Fibroblast of lung (primary cell): ENCODE measurements around the gene BTBD2. TPM values are rescaled to one million over a fixed set of nuclear protein-coding genes. Genes with fewer than 3 reads are reported as not detected.

ENCODE experiments used
- DNase-seq, 2 donors: peaks; one replicate each; pipeline versions ENCODE4 v3.0.0 to v3.0.0-alpha.2; 2010; ENCODE audit warnings: low read depth in 2 of 2
- H2AFZ ChIP-seq: 2 replicates; pipeline ENCODE4 v1.5.1; 2012; ENCODE audit warnings: low read length, control low read depth, inconsistent platforms
- H3K27ac ChIP-seq: 2 replicates; pipeline ENCODE4 v1.5.1; 2011; ENCODE audit warnings: low read length, control low read depth; ENCODE audit not compliant: insufficient read depth
- H3K27me3 ChIP-seq: 2 replicates; pipeline ENCODE4 v1.5.1; 2011; ENCODE audit warnings: mild to moderate bottlenecking, low read length; ENCODE audit not compliant: control insufficient read depth, insufficient read depth
- H3K36me3 ChIP-seq: 2 replicates; pipeline ENCODE4 v1.5.1; 2011; ENCODE audit warnings: low read length; ENCODE audit not compliant: control insufficient read depth, insufficient read depth
- H3K4me1 ChIP-seq: 2 replicates; pipeline ENCODE4 v1.5.1; 2011; ENCODE audit warnings: low read length; ENCODE audit not compliant: control insufficient read depth, insufficient read depth; ENCODE audit errors: extremely low read depth
- H3K4me2 ChIP-seq: 2 replicates; pipeline ENCODE4 v1.5.1; 2011; ENCODE audit warnings: low read length, control low read depth; ENCODE audit not compliant: insufficient read depth; ENCODE audit errors: extremely low read depth
- H3K4me3 ChIP-seq, 4 experiments: fragments of 200-600 bp in 1 of 4; sonication (generic) in 1 of 4; replicated peaks in 1 of 4; 2 replicates each; pipeline ENCODE4 v1.5.1; 2011 to 2016; ENCODE audit warnings: low read length in 4 of 4, low read depth in 3 of 4, mild to moderate bottlenecking in 3 of 4, control low read depth in 2 of 4, inconsistent platforms in 1 of 4, mixed read lengths in 1 of 4; ENCODE audit not compliant: insufficient read depth in 1 of 4; ENCODE audit errors: control extremely low read depth in 1 of 4
- H3K79me2 ChIP-seq: 2 replicates; pipeline ENCODE4 v1.5.1; 2012; ENCODE audit warnings: mild to moderate bottlenecking, low read length, inconsistent platforms; ENCODE audit not compliant: control insufficient read depth, insufficient read depth
- H3K9ac ChIP-seq: 2 replicates; pipeline ENCODE4 v1.5.1; 2011; ENCODE audit warnings: mild to moderate bottlenecking, low read length, control low read depth; ENCODE audit not compliant: insufficient read depth
- H3K9me3 ChIP-seq: 2 replicates; pipeline ENCODE4 v1.5.1; 2012; ENCODE audit warnings: low read depth, low read length; ENCODE audit not compliant: control insufficient read depth, insufficient read depth
- H4K20me1 ChIP-seq: 2 replicates; pipeline ENCODE4 v1.5.1; 2011; ENCODE audit warnings: low read length; ENCODE audit not compliant: control insufficient read depth, insufficient read depth; ENCODE audit errors: extremely low read depth
- CTCF ChIP-seq, 2 donors: IDR thresholded peaks in 1 of 2; conservative IDR thresholded peaks in 1 of 2; 1 replicate in 1 of 2; 2 replicates in 1 of 2; pipeline ENCODE4 v1.5.1; 2011 to 2012; ENCODE audit warnings: low read length in 2 of 2, control low read depth in 1 of 2, inconsistent platforms in 1 of 2, low read depth in 1 of 2, mild to moderate bottlenecking in 1 of 2
- EZH2 ChIP-seq: IDR thresholded peaks from 2 replicates; pipeline ENCODE4 v1.5.1; 2012; ENCODE audit warnings: low read length, control low read depth, mild to moderate bottlenecking; ENCODE audit errors: missing control alignments
- polyA plus RNA-seq, 2 donors: library from polyadenylated mRNA; depleted of rRNA in 1 of 2; stranded (reverse) in 1 of 2; unstranded in 1 of 2; fragments of >200 nt; gene quantifications; 2 replicates each; pipeline ENCODE4 v1.2.1, GENCODE V29; 2011 to 2012; ENCODE audit warnings: missing spikeins in 1 of 2
- total RNA-seq: library from RNA; depleted of rRNA; stranded (reverse); fragments of >200 nt; gene quantifications from 2 replicates; pipeline ENCODE4 v1.2.1, GENCODE V29; 2014

The BTBD2 gene
- total and polyA plus RNA-seq, 2 donors (not counting 1 experiment from before 2014, with no cell fraction given), result 14.0 to 70.2 TPM

- H3K9me3 ChIP-seq, result no peaks in the 10 kb centered on the region
- H4K20me1 ChIP-seq, result no peaks in the 10 kb centered on the region
- no peak for DNase-seq
- H3K27ac ChIP-seq, result no peak overlapping the region
- no peaks in the 10 kb centered on the region for H3K79me2 ChIP-seq
- H2AFZ ChIP-seq, result no peak overlapping the region
- H3K4me3 ChIP-seq, result no peak overlapping the region
- H3K4me1 ChIP-seq, result peaks cover 9% of the 10 kb centered on the region
- no peak overlapping the region for H3K9ac ChIP-seq
- no peak overlapping the region for H3K4me2 ChIP-seq
- peaks cover 30% of the 10 kb centered on the region for H3K36me3 ChIP-seq
- no peaks in the 10 kb centered on the region for H3K27me3 ChIP-seq
- TF ChIP-seq EZH2, result no peak
- no peak for TF ChIP-seq CTCF (conservative IDR thresholded peaks at IDR 0.05 in 1 of 2, IDR thresholded peaks at IDR 0.05 in 1 of 2; ENCODE audit: low read depth in 1 of 2, low read length in 2 of 2)
Observed at GRCh38 chr19:2040647-2041432, 25.3 kb upstream of the BTBD2 start.

- Histone ChIP-seq H3K4me3 (no peak overlapping the region), H3K9ac (no peak overlapping the region), H2AFZ (no peak overlapping the region), H3K27ac (no peak overlapping the region), H3K27me3 (no peaks in the 10 kb centered on the region), H3K79me2 (no peaks in the 10 kb centered on the region), H3K4me1 (peaks cover 9% of the 10 kb centered on the region), H3K9me3 (no peaks in the 10 kb centered on the region), H3K36me3 (peaks cover 25% of the 10 kb centered on the region), H3K4me2 (no peak overlapping the region), H4K20me1 (no peaks in the 10 kb centered on the region)
- TF ChIP-seq EZH2, result no peak
- TF ChIP-seq CTCF (conservative IDR thresholded peaks at IDR 0.05 in 1 of 2, IDR thresholded peaks at IDR 0.05 in 1 of 2; ENCODE audit: low read depth in 1 of 2, low read length in 2 of 2), result no peak
- DNase-seq, result no peak
Observed at GRCh38 chr19:2039959-2040646, 24.6 kb upstream of the BTBD2 start.

- DNase-seq, result no peak
- Histone ChIP-seq H3K27ac (no peak overlapping the region), H3K36me3 (peaks cover 21% of the 10 kb centered on the region)
Observed at GRCh38 chr19:2039089-2039958, 23.8 kb upstream of the BTBD2 start.

More at GRCh38 chr19:2039089-2039958, 23.8 kb upstream of the BTBD2 start:
- H3K79me2 ChIP-seq, result no peaks in the 10 kb centered on the region
- no peak overlapping the region for H3K4me2 ChIP-seq
- TF ChIP-seq CTCF (conservative IDR thresholded peaks at IDR 0.05 in 1 of 2, IDR thresholded peaks at IDR 0.05 in 1 of 2; ENCODE audit: low read depth in 1 of 2, low read length in 2 of 2) (no peak), EZH2 (no peak)
- peaks cover 9% of the 10 kb centered on the region for H3K4me1 ChIP-seq
- H3K27me3 ChIP-seq, result no peaks in the 10 kb centered on the region
- H2AFZ ChIP-seq, result no peak overlapping the region
- no peaks in the 10 kb centered on the region for H3K9me3 ChIP-seq
- H3K9ac ChIP-seq, result no peak overlapping the region
- no peaks in the 10 kb centered on the region for H4K20me1 ChIP-seq
- H3K4me3 ChIP-seq, result no peak overlapping the region
